OCI-LY7 (cell line): ENCODE data around the gene ZNF185. TPM values are rescaled to one million over a fixed set of nuclear protein-coding genes. Genes with fewer than 3 reads are reported as not detected.

Experiments
- BruUV-seq: library from RNA; stranded (reverse); fragments of 400-500 nt; replicated peaks from 2 replicates; lab custom pipeline; 2021; lab: Mats Ljungman, UMichigan
- CTCF ChIA-PET: fragments of 300-600 bp; sonication (Branson Sonifier 250); formaldehyde crosslinking; loops from one replicate; lab custom pipeline; 2022; ENCODE audit warnings: antibody characterized with exemption; ENCODE audit not compliant: unreplicated experiment; lab: Charles Lee
- POLR2A ChIA-PET: fragments of 300-600 bp; sonication (Branson Sonifier 250); formaldehyde crosslinking; loops from one replicate; lab custom pipeline; 2022; ENCODE audit warnings: antibody characterized with exemption; lab: Charles Lee
- DNase-seq: peaks from one replicate; pipeline ENCODE4 v3.0.0-alpha.2; 2015; ENCODE audit warnings: low spot score
- H2AFZ ChIP-seq: fragments of 200-600 bp; sonication (generic), shearing (Covaris generic); 2 replicates; pipeline ENCODE4 v1.6.1; 2014; ENCODE audit warnings: mild to moderate bottlenecking, antibody characterized with exemption, low read length, moderate library complexity
- H3K27ac ChIP-seq: fragments of 200-600 bp; sonication (generic); 2 replicates; pipeline ENCODE4 v1.5.1; 2014; ENCODE audit warnings: mixed run types, low read depth, mild to moderate bottlenecking, moderate library complexity, low read length, inconsistent platforms; ENCODE audit not compliant: poor library complexity, severe bottlenecking
- H3K36me3 ChIP-seq: fragments of 200-600 bp; sonication (generic); 2 replicates; pipeline ENCODE4 v1.6.1; 2014; ENCODE audit warnings: mild to moderate bottlenecking, antibody characterized with exemption, low read length, moderate library complexity, mixed read lengths; ENCODE audit not compliant: insufficient read depth
- H3K4me1 ChIP-seq: fragments of 200-600 bp; sonication (generic); 2 replicates; pipeline ENCODE4 v1.5.1; 2014; ENCODE audit warnings: mild to moderate bottlenecking, low read length; ENCODE audit not compliant: insufficient read depth, poor library complexity, severe bottlenecking
- H3K4me2 ChIP-seq: fragments of 200-600 bp; sonication (generic); 2 replicates; pipeline ENCODE4 v1.6.1; 2014; ENCODE audit warnings: mild to moderate bottlenecking, low read length
- H3K4me3 ChIP-seq: fragments of 200-600 bp; sonication (generic); 2 replicates; pipeline ENCODE4 v1.5.1; 2014; ENCODE audit warnings: mild to moderate bottlenecking, low read depth, low read length; ENCODE audit not compliant: poor library complexity, severe bottlenecking
- H3K79me2 ChIP-seq: fragments of 200-600 bp; sonication (generic); 2 replicates; pipeline ENCODE4 v1.6.1; 2016; ENCODE audit warnings: low read depth, mild to moderate bottlenecking, low read length, moderate library complexity, mixed read lengths; ENCODE audit not compliant: insufficient read depth
- H3K9me2 ChIP-seq: fragments of 200-600 bp; sonication (generic); 2 replicates; pipeline ENCODE4 v1.6.1; 2016; ENCODE audit warnings: mild to moderate bottlenecking, low read length, mixed read lengths; ENCODE audit not compliant: insufficient read depth
- H3K9me3 ChIP-seq: fragments of 200-600 bp; sonication (generic); 2 replicates; pipeline ENCODE4 v1.6.1; 2014; ENCODE audit warnings: mild to moderate bottlenecking, mixed run types, low read length, mixed read lengths
- H4K20me1 ChIP-seq: fragments of 200-600 bp; sonication (generic); 2 replicates; pipeline ENCODE4 v1.6.1; 2014; ENCODE audit warnings: mild to moderate bottlenecking, antibody characterized with exemption, low read length, moderate library complexity, mixed read lengths; ENCODE audit not compliant: insufficient read depth
- EZH2phosphoT487 ChIP-seq: fragments of 200-600 bp; sonication (generic); IDR thresholded peaks from 2 replicates; pipeline ENCODE4 v1.6.1; 2018; ENCODE audit warnings: low read depth, borderline replicate concordance, mild to moderate bottlenecking, mixed run types, antibody characterized with exemption, low read length, moderate library complexity, mixed read lengths
- intact Hi-C: fragments of 100-400 bp; cut with micrococcal nuclease; formaldehyde crosslinking; loops from one replicate; pipeline ENCODE4 v1.10.0; 2022; ENCODE audit not compliant: unreplicated experiment
- total RNA-seq, 2 experiments: library from RNA; depleted of rRNA in 1 of 2; stranded (reverse); fragments of >200 nt in 1 of 2; shearing (Covaris generic) in 1 of 2; gene quantifications; 2 replicates each; pipeline ENCODE4 v1.2.3, GENCODE V29; 2014 to 2022
- TF ChIP-seq, protein P1 (sequence below): fragments of 200-600 bp; sonication (generic); conservative IDR thresholded peaks from 2 replicates; pipeline ENCODE4 v1.5.1; 2014; ENCODE audit warnings: mild to moderate bottlenecking, antibody characterized with exemption, low read length, moderate library complexity, mixed read lengths

The ZNF185 gene
- total RNA-seq, 2 experiments from 2014 or later, result 0.73 to 21.3 TPM

DNA sequence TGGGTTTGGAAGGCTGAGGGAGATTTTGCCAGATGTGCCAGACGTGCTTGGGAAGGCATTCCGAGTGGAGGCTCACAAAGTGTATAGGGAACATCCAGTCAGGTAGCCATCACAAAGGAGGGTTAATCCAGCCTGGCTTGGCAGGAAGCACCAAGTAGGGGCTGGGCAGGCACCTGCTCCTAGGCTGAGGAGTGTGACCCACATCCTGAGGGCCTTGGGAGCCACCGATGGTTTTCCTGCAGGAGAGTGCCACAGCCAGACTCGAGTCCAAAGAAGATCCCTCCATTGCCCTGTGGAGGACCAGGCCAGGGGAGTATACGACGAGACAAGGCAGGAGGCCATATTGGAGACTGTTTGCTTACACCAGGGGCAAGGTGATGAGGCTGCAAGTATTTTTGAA, 48.8 kb downstream of the ZNF185 start:
- no peak overlapping the region for H3K27ac ChIP-seq
- H2AFZ ChIP-seq, result no peak overlapping the region
- CTCF ChIA-PET, result no interaction called here
- intact Hi-C loops, result no loop called here
- no TSS peak for BruUV-seq
- H4K20me1 ChIP-seq, result no peaks in the 10 kb centered on the region
- peaks cover 7% of the 10 kb centered on the region for H3K4me1 ChIP-seq
- H3K9me3 ChIP-seq, result no peaks in the 10 kb centered on the region
- H3K79me2 ChIP-seq, result no peaks in the 10 kb centered on the region
- no peak overlapping the region for H3K4me3 ChIP-seq
- H3K4me2 ChIP-seq, result no peak overlapping the region
- no peaks in the 10 kb centered on the region for H3K36me3 ChIP-seq
- TF ChIP-seq, protein P1, sequence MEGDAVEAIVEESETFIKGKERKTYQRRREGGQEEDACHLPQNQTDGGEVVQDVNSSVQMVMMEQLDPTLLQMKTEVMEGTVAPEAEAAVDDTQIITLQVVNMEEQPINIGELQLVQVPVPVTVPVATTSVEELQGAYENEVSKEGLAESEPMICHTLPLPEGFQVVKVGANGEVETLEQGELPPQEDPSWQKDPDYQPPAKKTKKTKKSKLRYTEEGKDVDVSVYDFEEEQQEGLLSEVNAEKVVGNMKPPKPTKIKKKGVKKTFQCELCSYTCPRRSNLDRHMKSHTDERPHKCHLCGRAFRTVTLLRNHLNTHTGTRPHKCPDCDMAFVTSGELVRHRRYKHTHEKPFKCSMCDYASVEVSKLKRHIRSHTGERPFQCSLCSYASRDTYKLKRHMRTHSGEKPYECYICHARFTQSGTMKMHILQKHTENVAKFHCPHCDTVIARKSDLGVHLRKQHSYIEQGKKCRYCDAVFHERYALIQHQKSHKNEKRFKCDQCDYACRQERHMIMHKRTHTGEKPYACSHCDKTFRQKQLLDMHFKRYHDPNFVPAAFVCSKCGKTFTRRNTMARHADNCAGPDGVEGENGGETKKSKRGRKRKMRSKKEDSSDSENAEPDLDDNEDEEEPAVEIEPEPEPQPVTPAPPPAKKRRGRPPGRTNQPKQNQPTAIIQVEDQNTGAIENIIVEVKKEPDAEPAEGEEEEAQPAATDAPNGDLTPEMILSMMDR, result no peak
- TF ChIP-seq EZH2phosphoT487, result no peak
- no peak for DNase-seq
- POLR2A ChIA-PET, result no interaction called here
- no peaks in the 10 kb centered on the region for H3K9me2 ChIP-seq

Other genes with a start within 250 kb of the ZNF185 start
- gene MAGEA3, start 199.3 kb upstream of the ZNF185 start, total RNA-seq (2014; rRNA removed; shearing (Covaris generic)), result not detected in 2 replicates
- not detected in 2 replicates for gene MAGEA3, start 199.3 kb upstream of the ZNF185 start, total RNA-seq (2022)
- not detected in 2 replicates for gene CSAG2, start 188.8 kb upstream of the ZNF185 start, total RNA-seq (2014; rRNA removed; shearing (Covaris generic))
- not detected in 2 replicates for gene CSAG2, start 188.8 kb upstream of the ZNF185 start, total RNA-seq (2022)
- gene MAGEA2B, start 183.4 kb upstream of the ZNF185 start, total RNA-seq (2014; rRNA removed; shearing (Covaris generic)), result not detected in 2 replicates
- gene MAGEA2B, start 183.4 kb upstream of the ZNF185 start, total RNA-seq (2022), result not detected in 2 replicates
- not detected in 2 replicates for gene CSAG1, start 164.3 kb upstream of the ZNF185 start, total RNA-seq (2014; rRNA removed; shearing (Covaris generic))
- gene CSAG1, start 164.3 kb upstream of the ZNF185 start, total RNA-seq (2022), result not detected in 2 replicates
- gene MAGEA12, start 164.3 kb upstream of the ZNF185 start, total RNA-seq (2014; rRNA removed; shearing (Covaris generic)), result not detected in 2 replicates
- not detected in 2 replicates for gene MAGEA12, start 164.3 kb upstream of the ZNF185 start, total RNA-seq (2022)
- gene MAGEA2, start 144.2 kb upstream of the ZNF185 start, total RNA-seq (2014; rRNA removed; shearing (Covaris generic)), result not detected in 2 replicates
- gene MAGEA2, start 144.2 kb upstream of the ZNF185 start, total RNA-seq (2022), result not detected in 2 replicates
- not detected in 2 replicates for gene CSAG3, start 138.8 kb upstream of the ZNF185 start, total RNA-seq (2014; rRNA removed; shearing (Covaris generic))
- gene CSAG3, start 138.8 kb upstream of the ZNF185 start, total RNA-seq (2022), result not detected in 2 replicates
- gene MAGEA6, start 128.4 kb upstream of the ZNF185 start, total RNA-seq (2014; rRNA removed; shearing (Covaris generic)), result not detected in 2 replicates
- not detected in 2 replicates for gene MAGEA6, start 128.4 kb upstream of the ZNF185 start, total RNA-seq (2022)
- gene CETN2, start 67.3 kb upstream of the ZNF185 start, total RNA-seq (2014; rRNA removed; shearing (Covaris generic)), result 9.4 and 12.3 TPM in 2 replicates
- gene CETN2, start 67.3 kb upstream of the ZNF185 start, total RNA-seq (2022), result 13.9 and 15.6 TPM in 2 replicates
- gene NSDHL, start 67.0 kb upstream of the ZNF185 start, total RNA-seq (2014; rRNA removed; shearing (Covaris generic)), result 11.1 and 13.7 TPM in 2 replicates
- gene NSDHL, start 67.0 kb upstream of the ZNF185 start, total RNA-seq (2022), result 17.7 and 20.2 TPM in 2 replicates
- not detected in 2 replicates for gene PNMA5, start 96.0 kb downstream of the ZNF185 start, total RNA-seq (2014; rRNA removed; shearing (Covaris generic))
- not detected in 2 replicates for gene PNMA5, start 96.0 kb downstream of the ZNF185 start, total RNA-seq (2022)
- gene PNMA3, start 158.4 kb downstream of the ZNF185 start, total RNA-seq (2014; rRNA removed; shearing (Covaris generic)), result not detected in 2 replicates
- not detected in 2 replicates for gene PNMA3, start 158.4 kb downstream of the ZNF185 start, total RNA-seq (2022)
- 9.0 and 9.8 TPM in 2 replicates for gene PNMA6A, start 174.4 kb downstream of the ZNF185 start, total RNA-seq (2014; rRNA removed; shearing (Covaris generic))
- 2.2 and 2.4 TPM in 2 replicates for gene PNMA6A, start 174.4 kb downstream of the ZNF185 start, total RNA-seq (2022)